Liver (tissue), 9 donors: Measurements from ENCODE around the gene VWC2. TPM values are rescaled to one million over a fixed set of nuclear protein-coding genes. Genes with fewer than 3 reads are reported as not detected.

Experiments used
- DNase-seq: peaks from one replicate; pipeline ENCODE4 v3.0.0-alpha.2; 2017; ENCODE audit warnings: low spot score
- H3K27ac ChIP-seq, 2 donors: one replicate each; pipeline ENCODE4 v1.7.0; 2013; ENCODE audit warnings: inconsistent platforms in 2 of 2, low read length in 2 of 2, control low read depth in 1 of 2, low read depth in 1 of 2, mild to moderate bottlenecking in 1 of 2
- H3K27me3 ChIP-seq, 4 donors: one replicate each; pipeline versions ENCODE4 v1.6.1 to v1.7.0; 2013; ENCODE audit warnings: low read length in 3 of 4, inconsistent platforms in 1 of 4, mild to moderate bottlenecking in 1 of 4, moderate library complexity in 1 of 4; ENCODE audit not compliant: control insufficient read depth in 4 of 4, insufficient read depth in 4 of 4
- H3K36me3 ChIP-seq, 4 donors: one replicate each; pipeline versions ENCODE4 v1.6.1 to v1.7.0; 2013; ENCODE audit warnings: low read length in 3 of 4, mild to moderate bottlenecking in 3 of 4, low read depth in 1 of 4, moderate library complexity in 1 of 4; ENCODE audit not compliant: control insufficient read depth in 4 of 4, insufficient read depth in 3 of 4
- H3K4me1 ChIP-seq, 4 donors: one replicate each; pipeline versions ENCODE4 v1.6.1 to v1.7.0; 2013; ENCODE audit warnings: low read length in 3 of 4, mild to moderate bottlenecking in 3 of 4, moderate library complexity in 1 of 4; ENCODE audit not compliant: control insufficient read depth in 4 of 4, insufficient read depth in 4 of 4
- H3K4me3 ChIP-seq, 3 donors: one replicate each; pipeline versions ENCODE4 v1.6.1 to v1.7.0; 2013; ENCODE audit warnings: low read length in 3 of 3, control low read depth in 1 of 3, low read depth in 1 of 3, mild to moderate bottlenecking in 1 of 3
- H3K9ac ChIP-seq, 2 donors: one replicate each; pipeline ENCODE4 v1.7.0; 2013; ENCODE audit warnings: low read length in 2 of 2, mild to moderate bottlenecking in 2 of 2, moderate library complexity in 2 of 2, control low read depth in 1 of 2, low read depth in 1 of 2
- H3K9me3 ChIP-seq, 4 donors: one replicate each; pipeline versions ENCODE4 v1.6.1 to v1.7.0; 2013; ENCODE audit warnings: low read length in 3 of 4; ENCODE audit not compliant: control insufficient read depth in 4 of 4
- EGR1 ChIP-seq, 2 donors: IDR thresholded peaks; 2 replicates each; pipeline ENCODE4 v1.6.1; 2016 to 2018; ENCODE audit warnings: antibody characterized with exemption in 2 of 2, low read depth in 2 of 2
- FOXA1 ChIP-seq: IDR thresholded peaks from 2 replicates; pipeline ENCODE4 v1.6.1; 2016; ENCODE audit warnings: antibody characterized with exemption
- FOXA2 ChIP-seq: IDR thresholded peaks from 2 replicates; pipeline ENCODE4 v1.6.1; 2016; ENCODE audit warnings: antibody characterized with exemption
- GABPA ChIP-seq, 2 donors: IDR thresholded peaks in 1 of 2; conservative IDR thresholded peaks in 1 of 2; 2 replicates each; pipeline ENCODE4 v1.6.1; 2016; ENCODE audit warnings: antibody characterized with exemption in 2 of 2, mild to moderate bottlenecking in 1 of 2, moderate library complexity in 1 of 2
- HNF4A ChIP-seq, 2 donors: conservative IDR thresholded peaks; 2 replicates each; pipeline ENCODE4 v1.6.1; 2016; ENCODE audit warnings: antibody characterized with exemption in 2 of 2, mild to moderate bottlenecking in 2 of 2
- HNF4G ChIP-seq: IDR thresholded peaks from 2 replicates; pipeline ENCODE4 v1.6.1; 2016; ENCODE audit warnings: antibody characterized with exemption
- JUND ChIP-seq, 2 donors: IDR thresholded peaks; 2 replicates each; pipeline ENCODE4 v1.6.1; 2016; ENCODE audit warnings: antibody characterized with exemption in 2 of 2
- RAD21 ChIP-seq, 2 donors: IDR thresholded peaks; 2 replicates each; pipeline ENCODE4 v1.6.1; 2016; ENCODE audit warnings: antibody characterized with exemption in 2 of 2, mild to moderate bottlenecking in 2 of 2
- RXRA ChIP-seq, 2 donors: IDR thresholded peaks; 2 replicates each; pipeline ENCODE4 v1.6.1; 2017 to 2018; ENCODE audit warnings: antibody characterized with exemption in 2 of 2, mild to moderate bottlenecking in 1 of 2
- SP1 ChIP-seq: IDR thresholded peaks from 2 replicates; pipeline ENCODE4 v1.6.1; 2018; ENCODE audit warnings: antibody characterized with exemption, mild to moderate bottlenecking
- YY1 ChIP-seq: IDR thresholded peaks from 2 replicates; pipeline ENCODE4 v1.6.1; 2016; ENCODE audit warnings: antibody characterized with exemption, mild to moderate bottlenecking
- WGBS: extraction: QIAGEN DNeasy Blood & Tissue Kit; methylation state at CpG from one replicate; pipeline ENCODE4 v1.1.7; 2013; 5-methylcytosine and 5-hydroxymethylcytosine counted together
- polyA plus RNA-seq, 2 donors: library from polyadenylated mRNA; stranded (reverse) in 1 of 2; unstranded in 1 of 2; fragments of 200-250 nt in 1 of 2; fragments of >200 nt in 1 of 2; fragmentation: Nextera tagmentation in 1 of 2; extraction: Ambion mirVana in 1 of 2; gene quantifications; one replicate each; pipeline versions ENCODE4 v1.2.1 to v1.2.3, GENCODE V29; 2013 to 2015
- total RNA-seq, 2 donors: library from RNA; depleted of rRNA; stranded (reverse); fragments of >200 nt; gene quantifications; one replicate each; pipeline ENCODE4 v1.2.3, GENCODE V29; 2014
- TF ChIP-seq, protein P1 (sequence below): IDR thresholded peaks from 2 replicates; pipeline ENCODE4 v1.6.1; 2016; ENCODE audit warnings: antibody characterized with exemption
- TF ChIP-seq, protein P2 (sequence below): fragments of 150-350 bp; IDR thresholded peaks from 2 replicates; pipeline ENCODE4 v1.5.1; 2017; ENCODE audit warnings: improper control_type of control experiment, low read depth, low read length; ENCODE audit not compliant: missing input control
- TF ChIP-seq, protein P3 (sequence below): IDR thresholded peaks from 2 replicates; pipeline ENCODE4 v1.6.1; 2016; ENCODE audit warnings: antibody characterized with exemption
- TF ChIP-seq, protein P4 (sequence below): IDR thresholded peaks from 2 replicates; pipeline ENCODE4 v1.6.1; 2016; ENCODE audit warnings: antibody characterized with exemption, mild to moderate bottlenecking
- TF ChIP-seq, protein P5 (sequence below): IDR thresholded peaks from 2 replicates; pipeline ENCODE4 v1.6.1; 2016; ENCODE audit warnings: antibody characterized with exemption
- donor health status: healthy.
- donor health status: healthy.
- donor health status: healthy.
- donor health status: healthy.
- donor health status: healthy.

The VWC2 gene
- total and polyA plus RNA-seq, 4 donors, result not detected

DNA sequence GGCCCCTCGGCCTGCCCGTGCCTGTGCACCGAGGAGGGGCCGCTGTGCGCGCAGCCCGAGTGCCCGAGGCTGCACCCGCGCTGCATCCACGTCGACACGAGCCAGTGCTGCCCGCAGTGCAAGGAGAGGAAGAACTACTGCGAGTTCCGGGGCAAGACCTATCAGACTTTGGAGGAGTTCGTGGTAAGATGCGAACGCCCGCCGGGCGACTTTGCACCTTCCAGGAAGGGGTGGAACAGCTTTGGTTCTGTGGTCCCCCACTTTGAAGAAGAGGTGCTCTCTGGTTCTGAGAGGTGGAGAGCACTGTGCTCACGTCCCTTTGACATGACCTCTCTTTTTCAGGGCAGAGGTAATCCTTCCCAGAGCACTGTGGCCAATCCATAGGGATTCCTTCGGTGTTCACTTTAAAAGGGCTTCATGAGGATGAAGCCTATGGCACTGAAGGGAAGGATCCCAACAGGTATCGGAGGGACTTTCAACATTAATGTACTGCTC, 2.6 kb downstream of the VWC2 start:
- peaks cover 2 to 8% (median 7%) of the 10 kb centered on the region in 4 donors for H3K27me3 ChIP-seq
- WGBS, result 10% methylated on average over 25 of the region's 25 CpGs

More for the DNA sequence above, 2.6 kb downstream of the VWC2 start:
- H3K4me3 ChIP-seq, result peak overlapping the region in 1 of 3 donors; percentile 33
- peaks cover 11 to 29% (median 21%) of the 10 kb centered on the region in 4 donors for H3K4me1 ChIP-seq
- no peaks in the 10 kb centered on the region for H3K36me3 ChIP-seq
- no peak for DNase-seq
- TF ChIP-seq FOXA1 (no peak), RAD21 (IDR thresholded peaks at IDR 0.05) (no peak), HNF4A (conservative IDR thresholded peaks at IDR 0.05) (no peak), FOXA2 (no peak), HNF4G (no peak), EGR1 (IDR thresholded peaks at IDR 0.05; ENCODE audit: low read depth in 2 of 2) (no peak), SP1 (no peak), RXRA (IDR thresholded peaks at IDR 0.05) (no peak), JUND (IDR thresholded peaks at IDR 0.05) (no peak), GABPA (IDR thresholded peaks at IDR 0.05 in 1 of 2, conservative IDR thresholded peaks at IDR 0.05 in 1 of 2) (no peak), YY1 (no peak)
- TF ChIP-seq, protein P1, sequence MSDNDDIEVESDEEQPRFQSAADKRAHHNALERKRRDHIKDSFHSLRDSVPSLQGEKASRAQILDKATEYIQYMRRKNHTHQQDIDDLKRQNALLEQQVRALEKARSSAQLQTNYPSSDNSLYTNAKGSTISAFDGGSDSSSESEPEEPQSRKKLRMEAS, result no peak
- TF ChIP-seq, protein P2, sequence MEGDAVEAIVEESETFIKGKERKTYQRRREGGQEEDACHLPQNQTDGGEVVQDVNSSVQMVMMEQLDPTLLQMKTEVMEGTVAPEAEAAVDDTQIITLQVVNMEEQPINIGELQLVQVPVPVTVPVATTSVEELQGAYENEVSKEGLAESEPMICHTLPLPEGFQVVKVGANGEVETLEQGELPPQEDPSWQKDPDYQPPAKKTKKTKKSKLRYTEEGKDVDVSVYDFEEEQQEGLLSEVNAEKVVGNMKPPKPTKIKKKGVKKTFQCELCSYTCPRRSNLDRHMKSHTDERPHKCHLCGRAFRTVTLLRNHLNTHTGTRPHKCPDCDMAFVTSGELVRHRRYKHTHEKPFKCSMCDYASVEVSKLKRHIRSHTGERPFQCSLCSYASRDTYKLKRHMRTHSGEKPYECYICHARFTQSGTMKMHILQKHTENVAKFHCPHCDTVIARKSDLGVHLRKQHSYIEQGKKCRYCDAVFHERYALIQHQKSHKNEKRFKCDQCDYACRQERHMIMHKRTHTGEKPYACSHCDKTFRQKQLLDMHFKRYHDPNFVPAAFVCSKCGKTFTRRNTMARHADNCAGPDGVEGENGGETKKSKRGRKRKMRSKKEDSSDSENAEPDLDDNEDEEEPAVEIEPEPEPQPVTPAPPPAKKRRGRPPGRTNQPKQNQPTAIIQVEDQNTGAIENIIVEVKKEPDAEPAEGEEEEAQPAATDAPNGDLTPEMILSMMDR, result no peak
- TF ChIP-seq, protein P3, sequence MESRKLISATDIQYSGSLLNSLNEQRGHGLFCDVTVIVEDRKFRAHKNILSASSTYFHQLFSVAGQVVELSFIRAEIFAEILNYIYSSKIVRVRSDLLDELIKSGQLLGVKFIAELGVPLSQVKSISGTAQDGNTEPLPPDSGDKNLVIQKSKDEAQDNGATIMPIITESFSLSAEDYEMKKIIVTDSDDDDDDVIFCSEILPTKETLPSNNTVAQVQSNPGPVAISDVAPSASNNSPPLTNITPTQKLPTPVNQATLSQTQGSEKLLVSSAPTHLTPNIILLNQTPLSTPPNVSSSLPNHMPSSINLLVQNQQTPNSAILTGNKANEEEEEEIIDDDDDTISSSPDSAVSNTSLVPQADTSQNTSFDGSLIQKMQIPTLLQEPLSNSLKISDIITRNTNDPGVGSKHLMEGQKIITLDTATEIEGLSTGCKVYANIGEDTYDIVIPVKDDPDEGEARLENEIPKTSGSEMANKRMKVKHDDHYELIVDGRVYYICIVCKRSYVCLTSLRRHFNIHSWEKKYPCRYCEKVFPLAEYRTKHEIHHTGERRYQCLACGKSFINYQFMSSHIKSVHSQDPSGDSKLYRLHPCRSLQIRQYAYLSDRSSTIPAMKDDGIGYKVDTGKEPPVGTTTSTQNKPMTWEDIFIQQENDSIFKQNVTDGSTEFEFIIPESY, result no peak
- TF ChIP-seq, protein P4, sequence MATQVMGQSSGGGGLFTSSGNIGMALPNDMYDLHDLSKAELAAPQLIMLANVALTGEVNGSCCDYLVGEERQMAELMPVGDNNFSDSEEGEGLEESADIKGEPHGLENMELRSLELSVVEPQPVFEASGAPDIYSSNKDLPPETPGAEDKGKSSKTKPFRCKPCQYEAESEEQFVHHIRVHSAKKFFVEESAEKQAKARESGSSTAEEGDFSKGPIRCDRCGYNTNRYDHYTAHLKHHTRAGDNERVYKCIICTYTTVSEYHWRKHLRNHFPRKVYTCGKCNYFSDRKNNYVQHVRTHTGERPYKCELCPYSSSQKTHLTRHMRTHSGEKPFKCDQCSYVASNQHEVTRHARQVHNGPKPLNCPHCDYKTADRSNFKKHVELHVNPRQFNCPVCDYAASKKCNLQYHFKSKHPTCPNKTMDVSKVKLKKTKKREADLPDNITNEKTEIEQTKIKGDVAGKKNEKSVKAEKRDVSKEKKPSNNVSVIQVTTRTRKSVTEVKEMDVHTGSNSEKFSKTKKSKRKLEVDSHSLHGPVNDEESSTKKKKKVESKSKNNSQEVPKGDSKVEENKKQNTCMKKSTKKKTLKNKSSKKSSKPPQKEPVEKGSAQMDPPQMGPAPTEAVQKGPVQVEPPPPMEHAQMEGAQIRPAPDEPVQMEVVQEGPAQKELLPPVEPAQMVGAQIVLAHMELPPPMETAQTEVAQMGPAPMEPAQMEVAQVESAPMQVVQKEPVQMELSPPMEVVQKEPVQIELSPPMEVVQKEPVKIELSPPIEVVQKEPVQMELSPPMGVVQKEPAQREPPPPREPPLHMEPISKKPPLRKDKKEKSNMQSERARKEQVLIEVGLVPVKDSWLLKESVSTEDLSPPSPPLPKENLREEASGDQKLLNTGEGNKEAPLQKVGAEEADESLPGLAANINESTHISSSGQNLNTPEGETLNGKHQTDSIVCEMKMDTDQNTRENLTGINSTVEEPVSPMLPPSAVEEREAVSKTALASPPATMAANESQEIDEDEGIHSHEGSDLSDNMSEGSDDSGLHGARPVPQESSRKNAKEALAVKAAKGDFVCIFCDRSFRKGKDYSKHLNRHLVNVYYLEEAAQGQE, result no peak
- TF ChIP-seq, protein P5, sequence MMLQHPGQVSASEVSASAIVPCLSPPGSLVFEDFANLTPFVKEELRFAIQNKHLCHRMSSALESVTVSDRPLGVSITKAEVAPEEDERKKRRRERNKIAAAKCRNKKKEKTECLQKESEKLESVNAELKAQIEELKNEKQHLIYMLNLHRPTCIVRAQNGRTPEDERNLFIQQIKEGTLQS, result no peak
- no peak overlapping the region for H3K9ac ChIP-seq
- H3K9me3 ChIP-seq, result no peaks in the 10 kb centered on the region
- no peak overlapping the region for H3K27ac ChIP-seq
